ENCODE results near the gene OR6J1. TPM values are rescaled to one million over a fixed set of nuclear protein-coding genes. Genes with fewer than 3 reads are reported as not detected.

OR6J1 gene
- total and polyA plus RNA-seq, 9 of the 15 experiments (the other 6 are each of a cell fraction or from before 2014, with no cell fraction given), result not detected

DNA sequence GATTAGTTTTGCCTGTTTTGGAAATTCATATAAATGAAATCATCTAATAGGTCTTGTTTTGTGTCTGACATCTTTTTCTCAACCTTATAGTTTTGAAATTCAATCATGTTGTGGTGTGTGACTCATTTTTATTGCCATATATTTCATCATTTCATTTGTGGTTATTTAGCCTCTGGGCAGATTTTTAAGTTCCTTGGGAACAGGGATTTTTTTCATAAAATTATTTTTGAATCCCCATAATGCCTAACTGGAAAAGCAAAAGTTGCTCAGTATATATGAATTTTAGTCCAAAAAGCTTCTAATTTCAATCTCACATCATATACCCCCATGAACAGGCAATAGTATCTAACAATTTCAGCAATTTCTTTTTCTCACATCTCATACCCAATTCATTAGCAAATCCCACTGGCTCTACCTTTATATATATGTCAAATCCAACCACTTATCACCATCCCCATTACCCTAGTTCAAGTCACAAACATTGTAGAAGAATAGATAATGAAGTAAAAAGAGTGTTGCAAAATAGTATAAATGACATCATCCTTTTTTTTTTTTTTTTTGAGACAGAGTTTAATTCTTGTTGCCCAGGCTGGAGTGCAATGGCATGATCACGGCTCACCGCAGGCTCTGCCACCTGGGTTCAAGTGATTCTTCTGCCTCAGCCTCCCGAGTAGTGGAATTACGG is 2.6 kb upstream of the OR6J1 start (continued):
- TF ChIP-seq, protein P1, sequence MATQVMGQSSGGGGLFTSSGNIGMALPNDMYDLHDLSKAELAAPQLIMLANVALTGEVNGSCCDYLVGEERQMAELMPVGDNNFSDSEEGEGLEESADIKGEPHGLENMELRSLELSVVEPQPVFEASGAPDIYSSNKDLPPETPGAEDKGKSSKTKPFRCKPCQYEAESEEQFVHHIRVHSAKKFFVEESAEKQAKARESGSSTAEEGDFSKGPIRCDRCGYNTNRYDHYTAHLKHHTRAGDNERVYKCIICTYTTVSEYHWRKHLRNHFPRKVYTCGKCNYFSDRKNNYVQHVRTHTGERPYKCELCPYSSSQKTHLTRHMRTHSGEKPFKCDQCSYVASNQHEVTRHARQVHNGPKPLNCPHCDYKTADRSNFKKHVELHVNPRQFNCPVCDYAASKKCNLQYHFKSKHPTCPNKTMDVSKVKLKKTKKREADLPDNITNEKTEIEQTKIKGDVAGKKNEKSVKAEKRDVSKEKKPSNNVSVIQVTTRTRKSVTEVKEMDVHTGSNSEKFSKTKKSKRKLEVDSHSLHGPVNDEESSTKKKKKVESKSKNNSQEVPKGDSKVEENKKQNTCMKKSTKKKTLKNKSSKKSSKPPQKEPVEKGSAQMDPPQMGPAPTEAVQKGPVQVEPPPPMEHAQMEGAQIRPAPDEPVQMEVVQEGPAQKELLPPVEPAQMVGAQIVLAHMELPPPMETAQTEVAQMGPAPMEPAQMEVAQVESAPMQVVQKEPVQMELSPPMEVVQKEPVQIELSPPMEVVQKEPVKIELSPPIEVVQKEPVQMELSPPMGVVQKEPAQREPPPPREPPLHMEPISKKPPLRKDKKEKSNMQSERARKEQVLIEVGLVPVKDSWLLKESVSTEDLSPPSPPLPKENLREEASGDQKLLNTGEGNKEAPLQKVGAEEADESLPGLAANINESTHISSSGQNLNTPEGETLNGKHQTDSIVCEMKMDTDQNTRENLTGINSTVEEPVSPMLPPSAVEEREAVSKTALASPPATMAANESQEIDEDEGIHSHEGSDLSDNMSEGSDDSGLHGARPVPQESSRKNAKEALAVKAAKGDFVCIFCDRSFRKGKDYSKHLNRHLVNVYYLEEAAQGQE (IDR thresholded peaks at IDR 0.05; ENCODE audit: borderline replicate concordance), result no peak
- TF ChIP-seq, protein P1 (CRISPR knock-in tag; IDR thresholded peaks at IDR 0.05; ENCODE audit: low read depth), result no peak
- TF ChIP-seq HDGF (IDR thresholded peaks at IDR 0.05) (no peak), MTA2 (IDR thresholded peaks at IDR 0.05; ENCODE audit: low read depth) (no peak), ZNF384 (IDR thresholded peaks at IDR 0.05; ENCODE audit: low read depth, low read length) (peak; percentile 64; the same call in 1 of the 2 replicates), PTTG1 (tag; IDR thresholded peaks at IDR 0.05; ENCODE audit: low read depth) (no peak), ZBTB8A (IDR thresholded peaks at IDR 0.05; ENCODE audit: partially characterized antibody) (no peak), TRIM24 (IDR thresholded peaks at IDR 0.05) (peak; percentile 28 to 51; a peak in 2 of 4 replicates), ZNF175 (CRISPR knock-in tag; IDR thresholded peaks at IDR 0.05; ENCODE audit: low read depth) (peak; percentile 60)
